GM21619 (cell line): ENCODE results near the gene CARNS1.
"Not testable (repeated sequence)": the region's sequence is repeated elsewhere in the genome, so short reads cannot be mapped to it uniquely, and the experiment has no call there.

Experiments
- ATAC-seq: cut with Tn5 transposase; IDR thresholded peaks from one replicate; pipeline ENCODE4 v1.9.1; 2021; ENCODE audit not compliant: unreplicated experiment

CARNS1 gene

DNA sequence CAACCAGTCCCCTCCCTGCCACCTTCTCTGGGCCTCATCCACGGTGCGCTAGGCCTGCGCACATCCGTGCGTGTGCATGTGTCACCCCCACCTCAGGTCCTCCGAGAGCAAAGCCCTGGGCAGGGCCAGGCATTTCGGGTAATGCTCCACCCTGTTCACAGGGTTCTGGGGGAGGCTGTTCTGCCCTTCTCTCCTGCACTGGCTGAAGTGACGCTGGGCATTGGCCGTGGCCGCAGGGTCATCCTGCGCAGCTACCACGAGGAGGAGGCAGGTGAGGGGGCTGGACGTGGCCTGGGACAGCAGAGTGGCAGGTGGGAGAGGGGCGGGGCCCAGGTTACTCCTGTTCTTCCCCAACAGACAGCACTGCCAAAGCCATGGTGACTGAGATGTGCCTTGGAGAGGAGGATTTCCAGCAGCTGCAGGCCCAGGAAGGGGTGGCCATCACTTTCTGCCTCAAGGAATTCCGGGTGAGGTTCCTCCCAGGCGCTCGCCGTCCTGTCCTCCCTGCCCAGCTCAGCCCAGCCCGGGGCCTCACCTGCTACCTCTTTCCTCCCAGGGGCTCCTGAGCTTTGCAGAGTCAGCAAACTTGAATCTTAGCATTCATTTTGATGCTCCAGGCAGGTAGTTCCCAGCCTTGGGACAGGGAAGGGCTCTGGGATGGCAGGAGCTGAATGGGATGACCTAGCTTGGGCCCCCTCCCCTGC is 19.8 kb upstream of the CARNS1 start:
- no peak for ATAC-seq

DNA sequence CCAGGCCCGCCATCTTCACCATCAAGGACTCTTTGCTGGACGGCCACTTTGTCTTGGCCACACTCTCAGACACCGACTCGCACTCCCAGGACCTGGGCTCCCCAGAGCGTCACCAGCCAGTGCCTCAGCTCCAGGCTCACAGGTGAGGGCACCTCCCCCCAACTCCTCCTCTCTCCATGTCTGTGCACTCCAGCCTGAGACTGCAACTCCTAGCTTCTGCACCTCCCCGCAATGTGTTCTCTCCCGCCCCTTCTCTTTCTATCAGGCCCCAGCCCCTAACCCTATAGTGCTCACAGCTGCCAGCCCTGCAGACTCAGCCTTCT is 19.3 kb upstream of the CARNS1 start:
- no peak for ATAC-seq

DNA sequence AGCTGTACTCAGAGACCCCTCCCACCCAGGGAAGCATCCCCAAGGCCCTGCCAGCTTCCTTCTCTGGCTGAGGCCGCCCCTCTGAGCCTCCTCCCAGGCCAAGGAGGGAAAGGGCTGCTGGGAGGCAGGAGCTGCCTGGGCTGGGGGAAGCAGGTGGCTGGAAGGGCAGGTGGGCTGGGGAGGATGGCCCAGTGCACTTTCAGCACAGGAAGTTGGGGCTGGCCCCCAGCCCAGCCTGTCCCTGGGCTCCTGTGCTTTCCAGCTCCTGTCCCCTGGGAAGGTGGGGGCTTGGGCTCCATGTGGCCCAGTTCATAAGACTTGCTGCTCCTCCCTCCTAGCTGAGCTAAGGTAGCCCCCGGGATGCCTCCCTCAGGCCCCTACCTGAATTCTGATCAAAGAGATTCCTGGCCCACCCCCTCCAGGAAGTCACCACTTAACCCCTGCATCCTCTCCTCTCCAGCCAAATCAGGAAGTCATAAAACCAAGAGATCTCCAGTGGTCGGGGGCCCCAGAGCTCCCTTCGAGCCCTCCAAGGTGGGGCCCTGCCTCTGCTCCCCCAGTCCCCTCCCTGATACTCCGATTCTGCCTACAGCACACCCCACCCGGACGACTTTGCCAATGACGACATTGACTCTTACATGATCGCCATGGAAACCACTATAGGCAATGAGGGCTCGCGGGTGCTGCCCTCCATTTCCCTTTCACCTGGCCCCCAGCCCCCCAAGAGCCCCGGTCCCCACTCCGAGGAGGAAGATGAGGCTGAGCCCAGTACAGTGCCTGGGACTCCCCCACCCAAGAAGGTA is 18.7 kb upstream of the CARNS1 start:
- ATAC-seq = no peak

DNA sequence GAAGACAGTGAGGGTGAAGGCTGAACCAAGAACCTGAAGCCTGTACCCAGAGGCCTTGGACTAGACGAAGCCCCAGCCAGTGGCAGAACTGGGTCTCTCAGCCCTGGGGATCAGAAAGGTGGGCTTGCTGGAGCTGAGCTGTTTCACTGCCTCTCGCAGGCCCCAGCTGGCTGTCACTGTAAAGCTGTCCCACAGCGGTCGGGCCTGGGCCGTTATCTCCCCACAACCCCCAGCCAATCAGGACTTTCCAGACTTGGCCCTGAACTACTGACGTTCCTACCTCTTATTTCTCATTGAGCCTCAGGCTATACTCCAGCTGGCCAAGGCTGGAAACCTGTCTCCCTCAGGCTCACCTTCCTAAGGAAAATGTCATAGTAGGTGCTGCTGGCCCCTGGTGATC is 17.9 kb upstream of the CARNS1 start:
- no peak for ATAC-seq

DNA sequence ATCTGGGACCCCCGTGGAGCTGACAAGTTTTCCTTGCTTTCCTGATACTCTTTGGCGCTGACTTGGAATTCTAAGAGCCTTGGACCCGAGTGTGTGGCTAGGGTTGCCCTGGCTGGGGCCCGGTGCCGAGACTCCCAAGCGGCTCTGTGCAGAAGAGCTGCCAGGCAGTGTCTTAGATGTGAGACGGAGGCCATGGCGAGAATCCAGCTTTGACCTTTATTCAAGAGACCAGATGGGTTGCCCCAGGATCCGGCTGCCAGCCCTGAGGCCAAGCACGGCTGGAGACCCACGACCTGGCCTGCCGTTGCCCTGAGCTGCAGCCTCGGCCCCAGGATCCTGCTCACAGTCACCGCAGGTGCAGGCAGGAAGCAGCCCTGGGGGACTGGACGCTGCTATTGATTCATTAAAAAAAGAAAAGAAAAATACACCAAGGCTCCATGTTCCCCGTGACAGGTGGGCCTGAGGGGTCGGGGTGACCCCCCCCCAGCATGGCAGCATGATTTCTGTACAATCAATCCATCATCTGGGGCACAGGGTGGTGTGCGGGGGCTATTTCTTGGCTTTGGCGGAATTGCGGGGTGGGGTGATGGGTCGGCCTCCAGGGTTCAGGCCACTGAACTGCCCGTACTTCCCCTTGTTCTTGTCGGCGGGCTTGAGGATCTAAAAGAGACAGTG is 17.4 kb upstream of the CARNS1 start:
- ATAC-seq = no peak

DNA sequence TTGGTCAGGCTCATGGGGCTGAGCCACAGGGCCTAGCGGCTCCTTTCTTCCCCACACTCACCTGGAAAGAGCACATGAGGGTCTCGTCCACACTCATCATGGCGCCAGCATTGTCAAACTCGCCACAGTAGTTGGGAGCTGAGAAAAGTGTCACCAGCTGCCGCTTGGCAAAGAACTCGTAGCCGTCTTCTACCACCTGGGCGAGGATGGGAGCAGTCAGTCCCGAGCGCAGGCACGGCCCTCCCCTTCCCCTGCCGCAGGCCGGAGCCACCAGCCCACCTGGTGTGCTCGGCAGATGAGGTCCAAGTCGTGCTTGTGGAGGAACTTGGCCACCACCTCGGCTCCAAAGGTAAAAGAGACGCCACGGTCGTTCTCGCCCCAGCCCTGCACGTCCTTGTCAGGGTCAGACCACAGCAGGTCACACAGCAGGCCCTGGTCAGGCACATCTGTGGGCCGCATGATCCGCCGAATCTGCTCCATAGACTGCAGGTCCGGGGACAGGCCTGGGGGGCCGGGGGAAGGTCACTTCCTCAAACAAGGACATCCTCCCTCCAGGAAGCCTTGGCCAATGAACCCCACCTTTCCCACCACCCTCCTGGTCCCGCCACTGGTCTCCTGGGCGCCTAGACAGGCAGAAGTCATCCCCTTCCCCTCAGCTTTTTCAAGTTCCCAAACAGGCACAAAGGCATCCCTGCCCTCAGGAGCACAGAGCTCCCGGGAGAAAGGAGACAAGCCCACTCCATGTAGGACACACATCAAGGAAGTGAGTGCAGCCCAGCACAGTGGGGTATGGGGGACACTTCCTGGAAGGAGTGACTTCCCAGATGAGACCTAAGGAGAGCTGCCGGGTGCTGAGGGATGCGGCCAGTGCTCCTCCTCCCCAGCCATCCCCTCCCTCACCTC is 16.6 kb upstream of the CARNS1 start:
- ATAC-seq = no peak

DNA sequence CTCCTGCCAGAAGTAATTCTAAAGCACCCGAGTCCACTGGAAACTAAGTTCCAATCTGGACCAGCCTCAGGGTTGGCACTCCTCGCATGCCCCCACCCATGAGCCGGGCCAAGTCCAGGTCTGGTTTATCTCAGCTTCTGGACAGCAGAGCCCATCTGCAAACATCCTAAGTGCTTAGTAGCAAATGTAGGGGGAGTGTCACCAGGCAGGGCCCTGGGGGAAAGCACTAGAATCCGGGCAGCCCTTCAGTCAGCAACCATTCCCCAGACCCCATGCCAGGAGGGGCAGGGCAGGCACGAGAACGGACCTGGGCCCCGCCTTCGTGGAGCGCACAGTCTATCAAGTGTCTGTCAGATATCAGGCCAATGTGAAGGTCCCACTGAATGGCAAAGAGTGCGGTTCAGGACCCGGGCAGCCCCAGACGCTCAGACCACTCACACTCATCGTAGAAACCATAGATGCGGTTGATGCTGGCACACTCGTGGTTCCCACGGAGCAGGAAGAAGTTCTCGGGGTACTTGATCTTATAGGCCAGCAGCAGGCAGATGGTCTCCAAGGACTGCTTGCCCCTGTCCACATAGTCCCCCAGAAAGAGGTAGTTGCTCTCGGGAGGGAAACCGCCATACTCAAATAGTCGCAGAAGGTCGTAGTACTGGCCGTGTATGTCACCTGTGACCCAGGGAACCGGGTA is 15.1 kb upstream of the CARNS1 start:
- no peak for ATAC-seq

DNA sequence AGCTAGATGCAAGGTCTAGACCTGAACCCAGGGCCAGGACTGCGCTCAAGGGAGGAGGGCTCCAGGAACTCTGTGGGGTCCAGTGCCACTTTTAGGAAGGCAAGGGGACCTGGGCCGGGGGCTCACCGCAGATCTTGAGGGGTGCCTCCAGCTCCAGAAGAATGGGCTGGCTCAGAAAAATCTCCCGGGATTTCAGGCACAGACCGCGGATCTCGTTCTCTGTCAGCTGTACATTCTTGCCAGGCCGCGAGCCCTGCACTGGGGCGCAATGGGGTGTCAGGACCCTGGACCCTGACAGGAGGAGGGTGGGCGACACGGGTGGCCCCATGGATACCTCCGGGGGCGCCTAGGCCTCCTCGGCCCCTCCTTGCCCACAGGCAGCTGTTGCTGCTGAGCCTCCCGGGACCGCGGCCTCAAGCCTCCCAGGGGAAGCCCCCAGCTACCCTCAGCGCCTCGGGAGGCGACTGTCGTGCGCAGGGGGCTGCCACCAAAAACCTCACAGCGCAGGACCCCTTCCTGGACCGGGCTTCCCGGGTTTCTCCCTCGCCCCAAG is 14.5 kb upstream of the CARNS1 start:
- ATAC-seq = peak; percentile 12

DNA sequence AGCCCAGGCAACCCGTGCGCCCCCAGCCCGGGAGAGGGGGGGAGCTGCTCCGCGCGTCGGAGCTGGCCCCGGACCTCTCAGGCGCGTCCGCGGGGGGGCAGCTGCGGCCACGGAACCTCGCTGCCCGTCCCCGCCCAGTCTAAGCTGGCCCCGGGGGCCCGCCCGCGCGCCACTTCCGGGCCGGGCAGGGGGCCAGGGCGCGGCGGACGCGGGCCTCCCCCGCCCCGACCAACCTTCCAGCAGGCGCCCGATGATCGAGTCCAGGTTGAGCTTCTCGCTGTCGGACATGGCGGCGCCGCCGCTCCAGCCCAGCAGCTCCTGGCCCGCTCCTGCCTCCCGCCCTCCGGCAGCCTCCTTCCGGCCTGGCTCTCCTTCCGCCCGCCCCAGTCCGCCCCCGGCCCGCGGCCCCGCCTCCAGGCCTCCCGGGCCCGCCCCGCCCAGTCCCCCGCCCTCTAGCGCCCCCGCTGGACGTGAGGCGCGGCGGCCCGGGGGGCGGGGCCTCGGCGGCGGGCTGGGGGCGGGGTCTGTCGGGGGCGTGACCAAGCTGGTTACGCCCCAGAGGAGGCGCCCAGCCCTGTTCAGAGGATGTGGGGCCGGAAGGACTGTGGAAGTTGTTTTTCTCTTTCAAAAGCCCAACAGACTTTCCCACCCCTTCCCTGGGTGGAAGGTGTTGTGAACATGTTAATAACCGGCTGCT is 13.8 kb upstream of the CARNS1 start, which contains the start of gene PPP1CA:
PPP1CA (minus strand) TSS at position 364 of the 697 bp plus-strand sequence; CDS start at position 288, 76 bp downstream.
- ATAC-seq = peak; percentile 51

DNA sequence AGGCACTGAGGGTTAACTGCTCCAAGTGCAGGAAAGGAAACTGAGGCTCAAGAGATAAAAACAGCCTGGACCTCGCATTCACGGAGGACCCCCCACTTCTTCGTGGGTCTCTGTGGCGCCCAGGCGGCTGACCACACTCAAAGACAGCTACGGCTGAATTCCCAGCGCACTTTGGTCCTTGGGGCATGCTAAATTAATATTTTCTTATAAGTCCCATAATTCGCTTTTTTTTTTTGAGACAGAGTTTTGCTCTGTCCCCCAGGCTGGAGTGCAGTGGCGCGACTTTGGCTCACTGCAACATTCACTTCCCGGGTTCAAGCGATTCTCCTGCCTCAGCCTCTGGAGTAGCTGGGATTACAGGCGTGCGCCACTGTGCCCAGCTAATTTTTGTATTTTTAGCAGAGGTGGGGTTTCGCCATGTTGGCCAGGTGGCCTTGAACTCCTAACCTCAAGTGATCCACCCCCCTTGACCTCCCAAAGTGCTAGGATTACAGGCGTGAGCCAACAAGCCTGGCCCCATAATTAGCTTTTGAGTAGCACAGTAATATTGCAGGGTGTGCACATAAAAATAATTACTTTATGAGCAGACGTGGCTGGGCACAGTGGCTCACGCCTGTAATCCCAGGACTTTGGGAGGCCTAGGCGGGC is 13.2 kb upstream of the CARNS1 start:
- not testable (repeated sequence) for ATAC-seq

DNA sequence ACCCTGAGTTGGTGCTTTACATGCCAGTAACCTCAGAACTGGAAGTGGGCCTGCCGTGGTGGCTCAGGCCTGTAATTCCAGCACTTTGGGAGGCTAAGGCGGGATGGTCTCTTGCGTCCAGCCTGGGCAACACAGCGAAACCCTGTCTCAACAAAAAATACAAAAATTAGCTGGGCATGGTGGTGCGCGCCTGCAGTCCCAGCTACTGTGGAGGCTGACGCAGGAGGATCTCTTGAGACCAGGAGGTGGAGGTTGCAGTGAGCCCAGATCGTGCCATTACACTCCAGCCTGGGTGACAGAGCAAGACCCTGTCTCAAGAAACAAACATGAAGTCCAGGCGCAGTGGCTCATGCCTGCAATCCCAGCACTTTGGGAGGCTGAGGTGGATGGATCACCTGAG is 12.4 kb upstream of the CARNS1 start:
- not testable (repeated sequence) for ATAC-seq

DNA sequence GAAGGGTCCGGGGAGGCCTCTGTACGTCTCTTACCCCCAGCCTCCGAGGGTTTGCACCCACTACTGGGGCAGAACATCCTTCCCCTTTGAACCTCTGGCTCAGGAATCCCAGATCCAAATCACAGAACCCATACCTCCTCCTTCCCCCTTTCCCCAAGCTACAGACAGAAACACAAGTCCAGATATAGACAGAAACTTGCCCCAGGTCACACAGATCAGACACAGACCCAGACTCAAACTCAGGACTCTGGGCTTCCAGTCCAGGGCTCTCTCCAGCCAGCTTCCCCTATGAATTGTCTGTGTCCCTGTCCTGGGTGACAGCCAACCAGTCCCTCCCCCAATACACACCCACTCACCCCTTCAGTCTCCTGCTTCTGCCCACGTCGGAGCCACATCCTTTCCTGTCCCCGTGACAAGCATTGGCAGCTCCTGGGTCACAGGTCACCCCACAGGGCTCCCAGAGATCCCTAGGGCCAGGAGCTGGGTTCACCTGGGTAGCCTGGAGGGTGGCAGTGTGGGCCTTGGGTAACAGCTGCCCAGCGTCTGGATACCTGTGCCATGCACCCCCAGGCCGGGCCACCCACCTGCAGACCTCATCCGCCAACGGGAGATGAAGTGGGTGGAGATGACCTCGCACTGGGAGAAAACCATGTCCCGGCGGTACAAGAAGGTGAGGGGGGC is 10.8 kb upstream of the CARNS1 start:
- ATAC-seq = no peak

DNA sequence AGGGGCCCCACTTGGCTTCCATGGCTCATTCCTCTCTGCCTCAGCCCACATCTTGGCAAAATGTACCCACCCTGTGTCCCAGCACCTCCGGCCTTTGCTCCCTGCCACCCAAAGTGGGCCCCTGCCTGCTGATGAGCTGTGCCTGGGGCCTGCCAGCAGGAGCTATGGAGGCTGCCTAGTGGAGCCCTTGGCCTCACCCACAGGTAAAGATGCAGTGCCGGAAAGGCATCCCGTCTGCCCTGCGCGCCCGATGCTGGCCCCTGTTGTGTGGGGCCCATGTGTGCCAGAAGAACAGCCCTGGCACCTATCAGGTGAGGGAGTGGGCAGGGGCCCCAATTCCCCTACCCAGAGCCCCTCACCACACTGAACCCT is 10.3 kb upstream of the CARNS1 start:
- ATAC-seq = no peak

DNA sequence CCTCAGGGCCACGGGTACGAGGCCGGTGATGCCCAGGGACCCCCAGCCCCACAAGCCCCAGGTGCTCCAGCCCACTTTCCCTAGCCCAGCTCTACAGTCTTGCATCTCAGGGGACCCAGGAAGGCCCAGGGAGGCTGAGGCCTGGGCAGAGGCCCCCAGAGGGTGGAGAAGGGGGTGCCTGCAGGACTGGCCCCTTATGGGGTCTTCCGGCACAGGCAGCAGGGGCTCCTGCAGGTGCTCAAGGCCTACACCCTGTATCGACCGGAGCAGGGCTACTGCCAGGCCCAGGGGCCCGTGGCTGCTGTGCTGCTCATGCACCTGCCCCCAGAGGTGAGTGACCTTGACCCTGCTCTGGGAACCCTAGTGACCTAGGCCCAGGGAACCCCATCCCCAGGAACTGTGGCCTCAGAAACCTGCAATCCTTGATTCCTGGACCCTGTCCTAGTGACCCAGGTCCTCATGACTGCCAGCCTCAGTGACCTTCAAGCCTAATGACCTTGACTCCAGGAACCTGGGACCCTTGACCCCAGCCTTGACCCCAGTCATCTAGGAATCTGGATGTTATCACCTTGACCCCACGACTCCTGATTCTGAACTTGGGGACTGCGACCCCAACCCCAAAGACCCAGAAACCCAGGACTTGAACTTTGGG is 9.7 kb upstream of the CARNS1 start:
- ATAC-seq = no peak

DNA sequence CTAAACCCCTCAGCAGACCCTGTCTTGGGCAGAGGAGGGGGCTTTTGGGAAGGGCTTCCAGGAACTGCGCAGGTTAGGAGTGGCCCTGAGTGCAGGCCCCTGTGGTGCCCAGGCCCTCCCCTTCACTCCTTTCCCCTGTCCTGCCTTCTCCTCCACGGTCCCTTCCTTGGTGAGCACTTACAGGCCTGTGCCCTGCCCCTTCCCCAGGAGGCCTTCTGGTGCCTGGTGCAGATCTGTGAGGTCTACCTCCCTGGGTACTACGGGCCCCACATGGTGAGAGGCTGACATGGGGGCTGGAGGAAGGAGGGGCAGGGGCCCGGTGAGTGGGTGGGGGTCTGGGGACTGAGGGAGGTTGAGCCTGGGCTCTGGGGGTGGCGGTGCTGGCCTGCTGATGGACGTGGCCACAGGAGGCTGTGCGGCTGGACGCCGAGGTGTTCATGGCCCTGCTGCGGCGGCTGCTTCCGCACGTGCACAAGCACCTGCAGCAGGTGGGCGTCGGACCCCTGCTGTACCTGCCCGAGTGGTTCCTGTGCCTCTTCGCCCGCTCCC is 9.0 kb upstream of the CARNS1 start:
- no peak for ATAC-seq

DNA sequence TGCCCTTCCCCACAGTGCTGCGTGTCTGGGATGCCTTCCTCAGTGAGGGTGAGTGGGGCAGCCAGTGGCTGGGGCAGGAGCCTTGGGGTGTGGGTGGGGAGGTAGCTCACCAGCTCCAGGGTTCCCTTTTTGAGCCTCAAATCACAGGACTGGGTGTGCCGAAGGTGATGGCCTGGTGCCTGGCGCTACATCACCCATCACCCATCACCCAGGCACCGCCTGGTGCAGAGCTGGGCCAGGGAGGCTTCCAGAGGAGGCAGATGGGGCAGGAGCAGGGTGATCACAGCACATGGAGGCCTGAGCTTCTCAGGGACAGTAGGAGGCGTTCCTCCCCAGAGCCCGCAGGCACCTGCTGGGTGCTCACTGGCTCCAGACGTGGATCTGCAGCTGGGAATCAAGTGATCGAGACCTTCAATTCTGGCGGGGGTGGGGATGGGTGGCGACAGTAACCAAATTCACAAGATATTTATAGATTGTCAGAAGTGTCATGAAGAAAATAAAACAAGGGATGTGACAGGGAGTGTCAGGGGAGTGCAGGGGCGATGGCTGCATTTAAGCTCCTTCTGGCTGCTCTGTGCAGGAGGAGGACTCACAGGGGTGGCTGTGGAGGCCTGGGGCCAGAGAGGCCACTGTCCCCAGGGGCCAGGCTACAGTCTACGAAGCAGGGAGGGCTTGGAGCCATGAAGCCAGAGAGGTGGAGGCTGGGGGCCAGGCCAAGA is 8.3 kb upstream of the CARNS1 start:
- no peak for ATAC-seq

DNA sequence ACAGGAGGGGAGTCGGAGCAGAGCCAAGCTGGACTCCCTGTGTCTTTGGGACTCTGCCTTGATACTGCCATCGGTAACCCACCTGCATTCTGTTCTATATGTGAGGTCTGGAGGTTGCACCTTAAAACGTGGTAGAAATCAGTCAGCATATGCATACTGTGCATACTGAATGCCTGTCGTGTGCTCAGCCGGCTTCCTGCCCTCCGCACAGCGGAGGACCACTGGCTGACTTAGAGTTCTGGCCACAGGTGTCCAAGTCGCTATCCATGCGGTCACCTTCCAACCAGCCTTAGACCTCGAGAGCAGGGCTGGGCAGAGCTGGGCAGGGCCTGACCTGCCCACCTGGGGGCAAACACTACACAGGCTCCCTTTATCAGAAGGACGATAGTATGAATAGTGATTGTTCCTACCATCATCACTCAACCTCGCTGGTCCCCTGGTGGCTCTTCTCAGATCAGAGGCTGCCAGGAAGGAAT is 7.8 kb upstream of the CARNS1 start:
- no peak for ATAC-seq
